HG03159 (cell line): Measurements from ENCODE around the gene TSPAN3.

ENCODE experiments used
- ATAC-seq: cut with Tn5 transposase; IDR thresholded peaks from one replicate; pipeline ENCODE4 v1.9.1; 2021; ENCODE audit warnings: mild to moderate bottlenecking, moderate library complexity; ENCODE audit not compliant: unreplicated experiment

The TSPAN3 gene

DNA sequence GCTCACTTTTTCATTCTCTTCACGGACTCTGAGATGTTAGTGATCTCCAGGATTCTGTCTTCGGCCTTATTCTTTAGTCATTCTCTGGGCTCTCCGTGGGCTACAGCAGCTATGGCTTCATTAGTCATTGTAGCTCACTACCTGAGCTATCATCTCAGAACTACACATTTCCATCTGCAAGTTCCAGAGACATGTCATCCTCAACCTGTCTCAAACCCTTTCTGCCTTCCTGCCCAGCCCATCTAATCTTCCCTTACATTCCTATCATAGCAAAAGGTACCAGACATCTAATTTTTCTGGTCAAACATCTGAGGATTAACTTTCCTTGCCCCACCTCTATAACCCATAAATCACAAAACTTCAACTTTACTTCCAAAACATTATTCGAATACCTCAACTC is 13.2 kb downstream of the TSPAN3 start:
- ATAC-seq = no peak

DNA sequence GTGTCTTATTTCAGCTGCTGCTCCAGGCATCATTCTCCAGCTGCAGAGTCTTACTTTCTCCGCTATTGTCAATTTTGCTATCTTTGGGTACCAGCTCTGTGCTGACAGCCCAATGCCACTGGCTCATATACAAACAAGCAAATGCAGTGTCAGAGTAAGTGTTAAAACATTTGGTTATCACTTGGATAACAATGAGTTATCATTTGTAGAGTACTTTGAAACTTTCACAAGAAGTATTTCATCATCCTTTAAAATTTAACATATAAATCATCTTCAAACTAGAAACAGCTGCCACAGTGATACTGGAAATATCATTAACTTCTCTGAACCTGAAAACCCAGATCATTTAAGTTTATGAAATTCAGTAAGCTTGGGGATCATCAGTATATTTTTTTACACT is 13.8 kb downstream of the TSPAN3 start:
- no peak for ATAC-seq

DNA sequence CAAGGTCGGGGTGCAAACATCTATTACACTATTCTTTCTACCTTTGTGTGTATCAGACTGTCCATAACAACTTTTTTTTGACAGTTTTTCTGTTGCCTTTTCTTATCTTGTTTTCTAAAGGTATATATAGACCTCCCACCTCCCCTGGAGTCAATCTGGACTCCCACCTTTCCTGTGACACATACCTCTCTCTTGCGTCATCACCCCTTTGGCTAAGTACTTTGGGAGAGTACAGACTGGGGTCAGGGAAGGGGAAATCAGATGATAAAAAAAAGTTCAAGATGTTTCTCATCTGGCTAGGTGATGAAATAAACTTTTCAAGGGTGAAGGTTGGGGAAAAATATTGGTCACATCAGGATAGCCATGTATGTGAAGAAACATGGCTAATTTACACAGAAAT is 17.2 kb downstream of the TSPAN3 start:
- ATAC-seq = no peak

DNA sequence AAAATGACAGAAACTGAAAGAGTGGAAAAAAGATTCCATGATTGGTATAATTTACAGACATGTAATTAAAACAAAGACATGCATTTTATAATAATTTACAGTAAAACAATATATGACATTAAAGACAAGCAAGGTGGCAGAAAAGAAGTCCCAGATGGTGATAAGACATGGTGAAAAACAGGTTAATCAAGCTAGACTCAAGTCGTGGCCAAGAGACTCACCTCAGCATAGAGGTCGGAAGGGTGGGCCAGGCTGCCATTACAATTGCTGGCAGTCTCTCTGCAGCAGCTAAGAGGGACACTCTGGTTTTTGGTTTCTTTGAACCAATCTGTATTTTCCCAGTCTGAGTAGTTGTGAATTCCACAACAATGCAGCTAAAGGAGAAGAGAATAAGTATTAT is 18.4 kb downstream of the TSPAN3 start:
- ATAC-seq = no peak

DNA sequence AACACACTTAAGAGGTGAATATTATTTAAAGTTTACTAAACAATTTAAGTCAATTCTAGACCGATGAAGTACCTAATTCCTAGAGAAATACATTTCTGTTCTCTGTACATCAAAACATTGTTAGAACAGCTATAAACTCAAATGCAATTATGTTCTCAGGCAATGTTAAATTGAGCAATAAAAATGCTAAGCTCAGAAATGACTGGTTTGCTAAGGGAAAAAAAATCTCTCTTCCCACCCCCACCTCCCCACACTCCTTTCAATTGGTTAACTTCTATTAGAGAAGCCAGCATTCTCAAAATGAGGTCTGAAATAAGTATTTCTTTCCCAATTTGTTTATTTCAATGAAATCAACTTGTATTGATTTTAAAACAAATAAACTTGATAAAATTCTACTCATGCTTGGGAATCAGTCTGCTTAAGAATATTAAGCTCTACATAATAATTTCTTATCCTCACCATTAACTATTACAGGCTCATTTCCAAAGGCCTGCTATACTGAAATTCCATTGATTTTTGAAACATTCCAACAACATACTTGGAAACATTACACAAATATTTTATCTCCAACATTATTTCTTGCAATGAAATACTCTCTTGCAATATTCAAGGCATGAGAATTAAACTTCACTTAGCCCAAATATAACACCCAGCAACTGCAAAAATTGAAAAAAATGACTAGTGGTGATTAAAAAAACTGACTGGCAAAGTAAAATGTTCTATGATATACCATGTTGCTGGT is 22.6 kb downstream of the TSPAN3 start:
- no peak for ATAC-seq

DNA sequence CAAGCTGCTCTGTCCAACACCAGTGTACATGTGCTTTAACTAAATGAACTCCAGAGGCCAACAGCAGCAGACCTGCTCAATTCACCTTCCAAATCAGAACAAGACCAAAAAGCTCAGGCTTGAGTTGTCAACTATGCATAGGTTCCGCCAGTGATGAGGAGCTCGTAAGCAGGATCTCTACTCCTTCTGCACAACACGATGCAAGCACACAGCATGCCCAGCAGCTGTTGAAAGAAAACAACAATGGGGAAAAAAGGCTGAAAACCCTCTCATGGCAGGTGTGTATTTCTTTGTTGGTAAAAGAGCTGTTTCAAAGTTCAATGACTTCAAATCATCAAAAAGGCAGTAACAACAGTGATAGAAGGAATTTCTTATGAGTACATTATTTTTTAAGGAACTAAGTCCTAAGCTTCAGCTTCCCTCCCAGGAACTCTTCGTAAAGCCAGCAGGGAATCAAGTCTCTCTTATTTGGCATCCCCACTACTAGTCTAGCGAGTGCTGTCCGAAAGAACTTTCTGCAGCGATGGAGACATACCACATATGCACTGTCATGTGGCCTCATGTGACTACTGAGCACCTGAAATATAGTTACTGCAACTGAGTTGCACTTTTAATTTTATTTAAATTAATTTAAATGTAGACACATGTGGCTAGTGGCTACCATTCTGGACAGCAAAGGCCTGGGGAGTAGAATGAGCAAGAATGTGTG is 24.1 kb downstream of the TSPAN3 start:
- no peak for ATAC-seq

DNA sequence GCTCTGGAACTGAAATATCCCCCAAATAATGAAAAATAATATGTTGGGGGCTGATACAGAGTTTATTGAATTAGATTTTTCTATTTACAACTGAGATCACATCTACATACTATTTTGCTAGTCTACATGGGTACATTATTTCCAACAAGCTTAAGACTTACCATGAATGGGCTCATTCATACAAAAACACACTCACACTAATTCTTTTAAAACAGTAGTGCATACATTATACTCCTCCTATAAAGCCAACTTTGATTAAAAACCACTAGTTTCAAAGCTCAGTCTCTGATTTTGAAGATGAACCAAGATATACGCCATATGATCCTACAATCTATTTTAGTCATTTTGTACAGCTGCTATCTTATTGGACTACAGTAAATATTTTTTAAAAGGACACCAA is 24.9 kb downstream of the TSPAN3 start:
- ATAC-seq = no peak

DNA sequence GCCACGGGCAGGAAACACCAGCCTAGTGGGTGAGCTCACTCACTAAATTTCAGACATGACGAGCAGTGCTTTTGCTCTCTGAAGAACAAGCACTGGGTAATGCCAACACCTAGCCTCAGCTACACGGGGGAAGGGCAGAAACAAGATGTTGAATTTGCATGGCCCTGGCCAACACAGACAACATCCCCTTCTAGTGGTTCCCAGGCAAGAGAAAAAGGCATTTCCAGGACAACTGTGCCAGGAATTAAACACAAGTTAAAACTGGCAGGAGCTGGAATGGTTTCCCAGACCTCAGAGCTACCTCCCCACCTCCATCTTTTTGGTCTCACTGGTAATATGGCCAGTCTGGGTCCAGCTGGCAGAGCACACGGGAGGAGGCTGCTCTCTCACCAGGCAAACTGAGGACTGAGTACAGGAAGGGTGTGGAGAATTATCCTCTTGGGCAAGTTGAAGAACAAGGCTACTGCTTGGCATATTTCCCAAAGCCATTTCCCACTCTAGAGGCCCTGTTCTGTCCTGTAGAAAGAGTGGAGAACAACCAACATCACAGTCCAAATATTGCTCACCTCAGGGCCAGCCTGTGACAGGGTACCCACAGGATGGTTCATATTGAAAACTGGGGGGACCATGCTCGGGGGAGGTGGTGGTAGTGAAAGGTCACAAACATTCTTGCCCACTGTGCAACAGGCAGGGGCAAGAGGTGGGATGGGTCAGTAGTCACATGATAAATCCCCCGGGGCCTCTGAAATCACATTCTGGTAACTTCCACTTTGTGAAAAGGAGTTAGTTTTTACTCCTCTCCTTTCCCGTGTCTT is 26.5 kb downstream of the TSPAN3 start:
- ATAC-seq = no peak

DNA sequence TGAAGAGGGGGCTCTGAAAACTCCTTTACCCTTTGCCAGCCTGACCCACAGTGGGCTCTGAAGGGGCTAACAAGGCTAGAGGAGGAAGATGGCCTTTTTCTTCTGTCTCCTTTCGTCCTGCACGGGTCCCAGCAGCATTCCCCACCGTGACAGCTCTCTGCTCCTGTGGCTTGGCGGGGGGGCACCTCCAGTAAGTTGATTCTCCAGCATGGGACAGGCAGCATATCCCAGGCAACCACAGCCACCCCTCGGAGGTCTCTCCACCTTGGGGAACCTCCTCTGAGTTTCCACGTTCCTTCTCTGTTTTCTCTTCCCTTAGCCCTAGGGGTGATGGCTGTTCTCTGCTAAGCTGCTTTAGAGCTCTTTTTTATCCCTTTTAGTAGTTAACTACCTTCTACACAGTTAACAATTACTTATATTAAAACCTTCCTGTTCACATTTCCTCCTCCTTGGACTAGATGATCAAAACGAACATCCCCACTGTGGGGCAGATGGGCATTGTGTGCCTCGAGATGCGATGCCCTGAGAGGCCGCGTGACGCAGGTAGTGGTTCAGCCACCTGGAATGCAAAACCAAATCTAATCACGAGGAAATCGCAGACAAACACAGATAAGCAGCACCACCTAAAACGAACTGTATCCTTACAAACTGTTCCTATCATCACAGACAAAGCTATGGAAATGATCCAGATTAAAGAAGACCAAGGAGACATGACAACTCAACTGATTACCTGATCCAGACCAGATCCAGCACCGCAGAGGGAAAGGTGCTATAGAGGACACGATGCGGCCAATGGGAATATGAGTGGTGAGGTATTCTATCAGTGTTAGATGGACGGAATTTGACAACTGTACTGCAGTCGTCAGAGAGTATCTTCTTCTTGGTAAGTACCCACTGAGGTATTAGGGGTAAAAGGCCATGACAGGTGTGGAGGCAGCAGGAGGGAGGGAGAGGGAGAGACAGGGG is 27.7 kb downstream of the TSPAN3 start:
- no peak for ATAC-seq

DNA sequence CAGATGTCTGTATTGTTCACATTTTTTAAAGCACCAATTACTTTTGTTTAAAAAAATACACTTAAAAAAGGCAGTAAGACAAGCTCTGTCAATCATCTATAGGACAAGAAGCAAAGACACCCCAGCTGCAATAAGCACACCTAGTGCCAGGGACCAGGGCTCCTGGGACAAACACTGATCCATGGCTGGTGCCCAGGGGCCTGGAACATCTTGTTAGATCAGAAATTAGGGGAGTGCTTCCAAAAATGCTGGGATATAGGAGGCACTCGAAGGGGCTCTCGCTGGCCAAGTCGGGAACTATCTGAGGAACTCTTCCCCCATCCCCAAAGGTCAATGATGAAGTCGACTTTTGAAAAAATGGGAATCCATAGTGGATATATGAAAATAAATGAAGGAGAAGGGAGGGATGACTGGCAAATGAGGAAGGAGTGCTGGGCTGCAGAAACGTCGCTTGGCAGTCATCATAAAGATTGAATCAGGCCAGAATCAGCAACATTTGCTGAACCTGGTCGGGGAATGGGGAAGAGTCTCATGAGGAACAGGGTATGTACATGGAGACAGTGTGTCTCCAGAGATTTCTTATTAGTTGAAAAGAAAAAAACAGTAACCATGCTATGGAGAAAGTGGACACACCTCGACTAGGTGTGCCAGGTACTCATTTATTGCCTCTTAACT is 28.5 kb downstream of the TSPAN3 start:
- ATAC-seq = no peak

DNA sequence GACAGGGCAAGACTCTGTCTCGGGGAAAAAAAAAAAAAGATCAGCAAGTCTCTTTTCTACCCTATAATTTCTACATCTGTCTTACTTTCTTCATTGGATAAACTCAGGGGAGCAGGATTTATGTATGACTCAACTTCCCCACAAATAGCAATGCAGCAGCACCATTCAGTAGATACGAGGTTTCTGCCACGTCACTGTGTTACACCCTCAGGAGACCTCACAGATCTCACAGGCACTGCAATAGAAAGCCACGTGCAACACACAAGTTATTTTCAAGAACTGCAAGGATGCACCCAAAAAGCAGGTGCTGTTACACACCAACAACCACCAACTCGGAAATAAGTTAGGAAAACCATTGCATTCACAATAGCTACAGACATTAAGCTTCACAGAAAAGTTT is 30.2 kb downstream of the TSPAN3 start:
- no peak for ATAC-seq

DNA sequence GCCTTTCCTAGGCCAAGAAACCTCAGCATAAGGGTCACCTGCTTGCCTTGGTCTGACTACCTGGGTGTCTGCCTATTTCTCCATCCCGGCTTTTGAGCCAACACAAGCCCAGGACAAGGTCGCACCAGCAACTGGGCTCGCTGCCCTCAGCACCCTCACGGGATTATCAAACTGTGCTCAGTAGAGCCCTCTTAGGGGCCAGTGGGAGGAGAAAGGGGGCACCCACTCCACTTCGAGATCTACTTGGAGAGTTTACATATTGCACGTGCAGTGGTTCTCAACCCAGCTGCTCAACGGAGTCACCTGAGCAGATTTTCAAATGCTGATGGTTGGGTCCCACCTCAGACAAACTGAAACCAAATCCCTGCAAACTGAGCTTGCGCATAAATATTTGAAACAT is 31.1 kb downstream of the TSPAN3 start:
- no peak for ATAC-seq

DNA sequence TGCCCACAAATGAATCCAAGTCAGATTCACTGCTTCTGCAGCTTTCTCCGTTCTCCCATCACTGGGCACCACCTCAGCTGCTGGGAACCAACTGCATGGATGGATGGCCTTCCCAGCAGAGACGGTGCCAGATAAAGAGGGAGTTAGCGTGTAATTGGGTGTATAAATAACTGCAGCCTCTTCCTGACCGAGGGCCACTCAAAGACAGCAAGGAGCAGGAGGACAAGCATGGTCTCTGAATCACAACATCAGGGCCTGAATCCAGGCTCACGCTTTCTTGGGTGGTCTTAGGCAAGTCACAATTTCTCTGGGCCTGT is 31.7 kb downstream of the TSPAN3 start:
- no peak for ATAC-seq

DNA sequence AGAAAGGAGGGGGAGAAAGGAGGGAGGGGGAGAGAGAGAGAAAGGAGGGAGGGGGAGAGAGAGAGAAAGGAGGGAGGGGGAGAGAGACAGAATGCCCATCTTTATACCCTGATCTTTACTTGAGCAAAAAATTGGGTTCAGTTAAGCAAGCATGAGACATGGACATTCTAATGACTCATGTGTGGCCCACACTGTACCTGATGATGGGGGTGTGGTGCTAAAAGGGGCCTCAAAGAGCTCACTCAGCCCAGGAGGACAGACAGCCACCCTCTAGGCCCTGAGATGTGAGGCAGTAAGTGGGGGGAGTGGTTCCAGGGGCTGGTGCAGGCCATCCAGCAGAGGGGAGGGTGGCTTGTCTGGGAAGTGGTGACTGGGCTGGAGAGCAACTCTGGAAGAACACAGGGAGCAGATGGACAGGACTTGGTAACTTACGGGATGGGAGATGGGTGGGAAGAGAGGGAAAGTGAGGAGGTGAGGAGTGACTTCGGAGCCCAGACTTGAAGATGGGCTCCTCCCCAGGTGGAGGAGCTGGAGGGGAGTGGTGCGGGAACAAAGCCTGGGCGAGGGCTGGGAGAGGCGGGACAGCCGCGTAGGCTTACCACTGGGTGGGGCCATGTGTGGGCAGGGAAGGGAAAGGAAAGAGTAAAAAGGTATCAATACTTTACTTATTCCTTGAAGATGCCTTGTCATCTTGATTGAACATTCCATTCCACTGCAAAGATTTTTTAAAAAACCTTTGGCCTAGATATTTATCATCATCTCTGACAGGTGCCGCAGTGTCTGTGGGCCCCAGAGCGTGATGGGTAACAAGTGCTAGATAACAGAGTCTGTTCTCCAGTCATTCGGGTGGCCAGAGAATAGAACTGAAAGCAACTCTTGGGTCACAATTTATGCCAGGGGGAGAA is 32.3 kb downstream of the TSPAN3 start:
- no peak for ATAC-seq

DNA sequence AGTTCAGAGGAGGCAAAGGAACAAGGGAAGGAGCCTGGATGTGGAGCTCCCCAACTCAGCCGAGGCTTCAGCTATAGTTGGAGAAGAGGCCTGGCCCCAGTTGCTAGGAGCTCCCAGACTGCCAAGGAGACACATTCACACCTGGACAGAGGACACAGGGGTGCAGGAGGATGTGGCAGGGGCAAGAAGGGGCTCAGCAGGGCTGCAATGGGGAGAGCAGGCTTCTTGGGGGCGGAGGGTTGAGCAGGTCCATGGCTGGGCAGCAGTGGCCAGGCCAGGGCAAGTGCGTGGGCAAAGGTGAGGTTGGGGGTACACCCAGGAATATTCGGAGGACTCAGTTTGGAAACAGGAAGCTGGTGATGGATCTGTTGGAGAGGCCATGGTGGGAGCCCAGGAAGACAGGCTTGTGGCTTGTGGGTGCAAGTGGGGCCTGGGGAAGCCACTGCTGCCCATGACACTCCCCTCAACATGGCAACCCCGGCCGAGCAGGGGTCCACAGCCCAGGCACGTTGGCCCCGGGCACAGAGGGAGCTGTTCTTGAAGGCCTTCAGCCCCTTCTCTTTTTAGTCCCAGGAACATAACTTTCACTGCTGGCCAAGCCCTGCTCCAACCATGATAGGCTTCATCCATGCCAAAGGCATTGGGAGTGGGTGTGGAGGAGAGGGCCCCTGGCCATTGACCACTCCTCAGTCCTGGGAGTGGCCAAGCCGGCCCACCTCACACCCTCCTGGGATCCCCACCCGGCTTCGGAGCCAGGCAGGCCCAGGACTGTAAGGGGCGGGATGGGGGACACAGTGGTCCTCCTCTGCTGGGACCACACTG is 33.3 kb downstream of the TSPAN3 start:
- ATAC-seq = no peak

DNA sequence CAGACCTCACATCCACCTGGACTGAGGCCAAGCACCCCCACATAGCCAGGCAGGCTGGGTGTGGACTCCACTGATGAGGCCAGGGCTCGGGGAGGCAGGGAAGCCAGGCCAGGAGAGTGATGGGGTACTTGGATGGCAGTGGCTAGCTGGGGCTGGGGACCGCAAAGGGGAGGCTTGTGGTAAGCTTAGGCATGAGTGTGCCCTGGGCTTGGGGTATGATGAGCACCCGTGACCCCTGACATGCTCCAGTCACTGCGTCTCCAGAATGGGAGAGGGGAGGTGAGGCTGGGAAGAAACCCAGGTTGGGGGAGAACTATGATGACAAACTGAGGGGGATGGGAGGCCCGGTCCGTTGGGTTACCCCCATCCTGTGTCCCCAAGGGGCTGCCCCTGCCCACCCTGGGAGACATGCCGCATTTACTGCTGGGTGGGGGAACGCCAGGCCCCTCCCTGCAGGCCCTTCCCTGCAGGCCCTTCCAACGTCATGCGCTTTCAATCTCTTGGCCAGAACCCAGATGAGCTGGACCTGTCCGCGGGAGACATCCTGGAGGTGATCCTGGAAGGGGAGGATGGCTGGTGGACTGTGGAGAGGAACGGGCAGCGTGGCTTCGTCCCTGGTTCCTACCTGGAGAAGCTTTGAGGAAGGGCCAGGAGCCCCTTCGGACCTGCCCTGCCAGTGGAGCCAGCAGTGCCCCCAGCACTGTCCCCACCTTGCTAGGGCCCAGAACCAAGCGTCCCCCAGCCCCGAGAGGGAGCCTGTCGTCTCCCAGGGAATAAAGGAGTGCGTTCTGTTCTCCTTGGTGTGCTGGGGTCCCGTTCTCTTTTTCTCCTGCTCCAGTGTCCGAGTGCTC is 34.1 kb downstream of the TSPAN3 start:
- no peak for ATAC-seq

DNA sequence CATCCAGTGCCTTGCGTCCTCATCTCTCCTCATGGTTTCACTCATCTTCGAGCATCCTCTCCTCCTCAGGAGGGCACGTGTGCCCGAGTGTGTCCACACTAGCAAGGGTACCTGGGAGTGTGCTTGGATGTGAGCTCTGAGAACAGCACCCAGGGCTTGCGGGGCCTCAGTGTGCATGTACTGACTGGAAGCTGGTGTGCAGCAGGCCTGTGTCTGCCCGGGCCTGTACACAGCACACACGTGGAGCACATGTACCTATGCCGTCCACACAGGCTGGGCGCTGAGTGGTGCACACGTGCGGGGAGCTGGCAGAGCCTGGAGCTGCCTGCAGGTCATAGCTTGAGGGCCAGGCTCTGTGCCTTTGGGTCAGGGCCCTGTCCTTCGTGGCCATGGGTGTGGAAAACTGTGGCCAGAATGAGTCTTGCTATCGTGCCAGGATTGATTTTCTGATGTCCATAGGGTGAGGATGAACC is 34.9 kb downstream of the TSPAN3 start:
- ATAC-seq = no peak
